GM19025 (cell line): ENCODE data around the gene QARS1.

Source experiments
- ATAC-seq: cut with Tn5 transposase; IDR thresholded peaks from one replicate; pipeline ENCODE4 v1.9.1; 2021; ENCODE audit warnings: mild to moderate bottlenecking, low read depth, moderate library complexity; ENCODE audit not compliant: unreplicated experiment

QARS1 gene

DNA sequence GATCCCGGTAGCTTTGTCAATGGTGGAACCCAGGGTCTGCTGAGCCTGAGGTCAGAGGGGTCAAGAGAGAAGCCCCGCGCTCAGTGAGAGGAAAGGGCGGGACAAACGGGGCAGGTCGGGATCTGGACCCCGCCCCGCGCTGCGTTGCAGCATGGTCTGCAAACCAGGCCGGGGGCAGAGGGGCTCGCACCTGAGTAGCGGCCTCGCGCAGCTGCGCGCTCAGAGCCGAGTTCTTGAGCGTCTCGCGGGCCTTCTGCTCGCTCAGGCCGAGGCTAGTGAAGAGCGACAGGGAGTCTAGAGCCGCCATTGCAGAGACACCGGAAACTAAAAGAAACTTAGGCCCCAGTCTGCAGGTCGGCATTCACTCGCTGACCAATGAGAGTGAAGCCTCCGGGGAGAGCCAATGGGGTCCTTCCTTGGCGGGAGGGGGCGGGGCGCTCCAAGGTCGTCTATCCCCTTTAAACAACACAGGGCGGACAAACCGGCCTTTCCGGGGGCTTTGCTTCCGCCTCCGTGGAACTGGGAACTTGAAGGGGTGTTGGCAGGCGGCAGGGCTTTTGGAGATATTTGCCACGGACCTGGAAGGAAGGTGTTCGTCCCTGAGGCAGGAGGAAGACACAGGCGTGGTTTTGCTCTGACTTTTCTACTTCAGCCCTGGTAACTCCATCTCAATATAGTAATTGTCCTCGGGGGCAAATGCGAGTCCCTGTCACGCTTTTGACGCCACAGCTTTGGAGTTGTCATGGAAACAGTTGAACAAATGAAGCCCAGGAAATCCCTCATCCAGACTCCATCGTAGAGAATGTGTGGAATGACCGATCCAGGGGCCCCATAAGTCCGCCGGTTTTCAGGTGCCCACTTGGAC, at the start of gene QARS1:
QARS1 (minus strand) TSS at position 331 of the 865 bp plus-strand sequence; CDS start at position 307, 24 bp downstream.
- ATAC-seq, result peak; percentile 95

- no peak for ATAC-seq
Observed at GRCh38 chr3:49153349-49153912, 48.9 kb upstream of the QARS1 start.

DNA sequence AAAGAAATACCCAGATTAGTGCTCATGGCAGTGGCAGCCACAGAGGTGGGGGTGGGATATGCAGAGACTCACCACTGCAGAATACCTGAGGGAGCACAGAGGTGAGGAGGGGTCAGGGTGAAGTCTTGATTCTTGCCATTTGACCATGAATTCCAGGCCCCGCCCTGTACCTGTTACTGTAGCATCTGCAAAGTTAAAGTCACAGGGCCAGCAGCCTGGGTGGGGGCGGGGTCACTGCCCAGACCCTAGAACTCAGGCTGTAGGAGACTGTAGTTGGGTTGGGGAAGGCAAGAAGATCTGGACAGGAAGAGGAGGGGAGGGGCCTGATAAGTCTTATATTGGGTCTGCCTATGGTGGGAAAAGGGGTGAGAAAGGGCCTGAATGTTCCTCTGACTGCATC, 47.1 kb upstream of the QARS1 start:
- no peak for ATAC-seq

DNA sequence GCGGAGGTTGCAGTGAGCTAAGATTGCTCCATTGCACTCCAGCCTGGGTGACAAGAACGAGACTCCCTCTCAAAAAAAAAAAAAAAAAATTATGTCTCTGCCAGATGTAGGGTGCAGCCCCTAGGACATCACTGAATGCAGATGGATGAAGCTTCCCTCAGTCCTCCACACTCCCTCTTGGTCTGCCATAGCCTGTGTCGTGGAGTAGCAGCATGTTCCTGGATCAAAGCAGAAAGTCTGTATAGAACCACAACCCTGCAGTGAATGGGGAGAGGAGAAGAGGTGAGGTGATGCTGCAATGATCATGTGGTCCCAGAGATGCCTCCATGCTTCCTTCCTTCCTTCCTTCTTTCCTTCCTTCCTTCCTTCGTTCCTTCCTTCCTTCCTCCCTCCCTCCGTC, 43.6 kb upstream of the QARS1 start:
- no peak for ATAC-seq

DNA sequence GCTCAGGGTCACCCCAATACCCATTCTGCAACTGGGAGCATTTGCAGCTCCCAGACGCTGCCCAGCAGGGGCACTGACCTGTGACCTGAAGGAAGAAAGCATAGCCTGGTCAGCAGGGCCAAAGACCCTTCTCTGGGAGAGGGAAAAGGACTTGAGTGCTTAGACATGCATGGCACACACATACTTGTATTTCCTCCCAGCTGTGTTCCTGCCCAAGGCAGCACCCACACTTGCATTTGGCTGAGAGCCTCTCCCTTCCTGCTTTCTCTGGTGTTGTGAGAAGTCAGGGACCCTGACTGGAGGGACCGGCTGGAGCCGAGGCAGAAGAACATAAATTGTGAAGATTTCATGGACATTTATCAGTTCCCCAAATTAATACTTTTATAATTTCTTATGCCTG, 35.5 kb upstream of the QARS1 start:
- no peak for ATAC-seq

DNA sequence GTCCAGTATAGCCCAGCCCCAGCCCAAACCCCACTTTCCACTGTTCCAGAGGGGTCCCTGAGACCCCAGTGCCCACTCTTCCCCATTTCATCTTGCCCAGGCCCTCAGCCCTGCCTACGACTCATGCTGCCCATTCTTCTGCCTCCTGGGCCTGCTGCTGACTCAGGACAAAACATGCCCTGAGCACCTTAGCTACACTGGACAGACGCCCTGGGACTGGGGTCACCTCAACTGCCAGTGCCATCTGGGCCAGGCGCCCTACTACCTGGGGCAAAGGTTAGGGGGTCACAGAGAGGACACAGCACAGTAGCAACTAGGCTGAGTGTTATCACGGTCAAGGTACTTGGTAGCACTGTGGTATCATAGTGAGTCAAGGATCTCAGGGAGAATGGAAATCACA, 30.9 kb upstream of the QARS1 start:
- ATAC-seq, result no peak

- no peak for ATAC-seq
Observed at GRCh38 chr3:49134471-49135265, 30.1 kb upstream of the QARS1 start.

GRCh38 chr3:49133226-49133951, 28.8 kb upstream of the QARS1 start:
- no peak for ATAC-seq

DNA sequence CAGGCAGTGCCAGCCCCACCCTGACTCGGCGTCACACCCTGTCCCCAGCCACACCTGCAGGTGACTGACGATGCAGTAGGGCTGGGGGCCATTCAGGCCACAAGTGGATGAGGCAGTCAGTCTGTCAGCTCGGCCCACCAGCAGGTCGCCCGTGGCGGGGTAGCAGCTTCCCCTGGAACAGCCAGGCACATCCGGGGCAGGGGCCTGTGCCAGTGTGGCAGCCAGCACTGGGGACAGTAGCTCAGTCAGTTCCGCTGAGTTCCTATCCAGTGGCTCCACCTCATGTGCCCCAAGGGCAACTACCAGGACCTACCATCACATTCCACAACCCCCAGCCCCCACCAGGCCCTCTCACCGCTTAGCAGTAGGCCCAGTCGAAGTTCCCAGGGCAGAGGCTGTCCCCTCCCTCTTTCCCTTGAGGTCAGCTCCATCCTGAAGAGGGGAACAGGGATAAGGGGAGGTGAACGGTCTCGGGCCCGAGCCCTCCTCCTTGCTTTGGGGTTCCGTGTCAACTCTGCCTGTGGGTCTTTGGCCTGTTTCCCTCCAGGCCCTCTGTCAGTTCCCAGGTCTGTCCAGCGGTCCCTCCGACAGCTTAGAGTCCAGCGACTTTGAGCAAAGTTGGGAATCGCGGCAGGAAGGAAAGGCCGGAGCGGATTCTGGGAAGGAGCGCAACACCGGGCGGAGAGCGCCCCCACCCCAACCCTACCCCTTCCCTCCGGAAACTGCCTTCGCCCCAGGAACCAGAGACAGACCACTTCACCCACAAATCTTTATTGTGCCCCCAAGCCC, 28.1 kb upstream of the QARS1 start, which contains the start of gene LAMB2:
LAMB2 (minus strand) TSS at position 614 of the 789 bp plus-strand sequence; CDS start at position 431, 183 bp downstream.
- ATAC-seq, result no peak

DNA sequence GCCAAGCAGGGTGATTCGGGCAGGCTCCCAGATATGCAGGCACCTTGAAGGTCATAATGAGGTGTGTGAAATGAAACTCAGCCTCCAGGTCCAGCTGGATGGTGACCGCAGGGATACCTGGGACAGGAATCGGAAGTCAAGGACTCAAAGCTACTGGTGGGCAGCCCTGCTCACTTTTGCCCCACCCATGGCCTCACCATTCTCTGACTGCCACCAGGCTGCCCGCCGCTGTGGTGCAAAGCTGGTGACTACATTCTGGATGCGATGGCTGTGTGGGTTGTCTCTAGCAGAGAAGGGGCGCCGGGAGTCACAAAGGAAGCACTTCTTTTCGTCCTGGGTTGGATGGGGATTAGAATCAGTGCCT, 27.5 kb upstream of the QARS1 start:
- ATAC-seq, result no peak

DNA sequence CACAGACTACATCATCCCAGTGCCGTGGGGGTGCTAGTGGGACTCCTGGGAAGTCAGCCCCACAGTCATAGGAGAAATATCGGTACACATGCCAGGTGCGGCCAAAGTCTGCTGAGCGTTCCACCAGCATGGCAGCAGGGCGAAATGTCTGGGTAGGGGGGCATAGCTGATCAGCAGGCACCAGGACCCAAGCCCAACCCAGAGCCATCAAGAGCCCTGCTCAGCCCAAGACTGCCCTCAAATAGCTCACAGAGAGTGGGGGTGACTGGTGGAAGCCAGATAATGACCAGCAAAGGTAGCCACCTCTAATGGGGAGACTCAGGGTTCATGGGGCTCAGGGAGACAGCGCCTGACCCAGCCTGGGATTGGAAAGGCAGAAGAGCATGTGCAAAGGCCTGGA, 27.0 kb upstream of the QARS1 start:
- no peak for ATAC-seq

- ATAC-seq, result no peak
Observed at GRCh38 chr3:49131040-49131439, 26.5 kb upstream of the QARS1 start.

DNA sequence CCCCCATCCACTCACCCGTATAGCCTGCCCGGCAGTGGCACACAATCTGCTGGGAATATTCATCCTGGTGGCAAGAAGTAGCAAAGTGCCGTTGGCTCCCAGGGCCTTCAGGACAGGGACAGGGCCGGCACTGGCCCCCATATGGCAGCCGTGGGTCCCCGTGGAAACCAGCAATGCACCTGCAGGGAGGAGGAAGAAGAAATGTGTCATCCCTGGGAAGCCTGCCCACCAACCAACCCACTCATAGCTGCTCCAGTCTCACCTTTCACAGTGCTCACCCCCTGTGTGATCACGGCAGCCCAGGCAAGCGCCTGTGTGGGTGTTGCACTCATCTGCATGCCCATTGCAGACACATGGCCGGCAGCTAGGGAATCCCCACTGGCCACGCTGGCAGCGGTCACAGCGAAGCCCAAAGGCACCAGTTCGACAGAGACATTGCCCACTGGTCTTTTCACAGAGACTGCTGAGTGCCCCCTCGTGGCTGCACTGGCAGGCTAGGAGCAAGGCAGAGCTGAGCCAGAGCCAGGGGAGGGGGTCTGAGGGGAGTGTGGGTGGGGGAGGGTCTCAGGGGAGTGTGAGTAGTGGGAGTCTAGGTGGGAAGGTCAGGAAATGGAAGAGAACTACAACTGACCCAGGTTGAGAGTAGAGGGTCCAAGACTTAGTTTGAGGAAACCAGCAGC, 20.6 kb upstream of the QARS1 start:
- no peak for ATAC-seq

DNA sequence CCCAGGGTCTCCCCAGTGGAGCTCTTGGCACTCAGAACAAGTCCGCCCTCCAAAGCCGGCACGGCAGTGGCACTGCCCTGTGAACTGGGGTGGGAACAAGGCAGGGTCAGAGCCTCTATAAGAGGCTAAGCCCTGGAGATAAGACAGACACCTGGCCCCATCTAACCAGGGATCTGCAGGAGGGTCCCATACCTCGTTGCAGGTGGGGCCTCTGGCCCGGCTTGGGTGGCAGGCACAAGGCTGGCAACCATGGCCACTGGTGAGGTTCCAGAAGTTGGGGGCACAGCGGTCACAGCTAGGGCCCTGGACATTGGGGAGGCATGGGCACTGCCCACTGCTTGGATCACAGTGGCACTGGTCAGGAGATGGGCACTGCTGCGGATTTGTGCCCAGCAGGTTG, 19.6 kb upstream of the QARS1 start:
- ATAC-seq, result no peak

- no peak for ATAC-seq
Observed at GRCh38 chr3:49123687-49124086, 19.1 kb upstream of the QARS1 start.

DNA sequence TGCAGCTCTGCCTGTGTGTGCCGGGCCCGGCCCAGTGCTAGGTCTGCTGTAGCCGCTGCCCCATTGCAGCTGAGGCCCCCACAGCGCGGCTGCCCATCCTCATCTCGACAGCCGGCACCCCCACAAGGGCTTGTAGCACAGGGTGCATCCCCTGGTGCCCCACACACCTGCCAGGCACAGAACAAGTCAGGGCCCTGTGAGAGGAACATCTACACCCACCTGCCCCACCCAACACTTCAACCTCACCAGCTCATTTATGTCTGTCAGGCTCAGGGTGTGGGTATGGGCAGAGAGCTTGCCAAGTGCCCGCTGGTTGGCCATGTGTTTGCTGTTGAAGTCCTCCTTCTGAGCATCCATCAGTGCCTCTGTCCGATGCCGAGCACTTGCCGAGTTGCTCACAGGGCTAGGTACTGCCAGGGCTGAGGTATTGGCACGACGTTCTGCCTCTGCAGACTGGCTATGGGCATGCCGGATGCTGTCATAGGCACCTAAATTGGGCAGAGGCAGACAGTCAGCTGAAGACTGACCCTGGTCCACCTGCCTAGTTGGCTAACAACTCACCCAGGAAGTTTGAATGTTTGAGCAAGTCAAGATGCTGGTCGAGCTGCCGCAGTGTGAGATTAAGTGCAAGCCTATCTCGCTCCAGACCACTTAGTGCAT, 18.5 kb upstream of the QARS1 start:
- ATAC-seq, result no peak

- no peak for ATAC-seq
Observed at GRCh38 chr3:49122451-49122850, 17.9 kb upstream of the QARS1 start.

DNA sequence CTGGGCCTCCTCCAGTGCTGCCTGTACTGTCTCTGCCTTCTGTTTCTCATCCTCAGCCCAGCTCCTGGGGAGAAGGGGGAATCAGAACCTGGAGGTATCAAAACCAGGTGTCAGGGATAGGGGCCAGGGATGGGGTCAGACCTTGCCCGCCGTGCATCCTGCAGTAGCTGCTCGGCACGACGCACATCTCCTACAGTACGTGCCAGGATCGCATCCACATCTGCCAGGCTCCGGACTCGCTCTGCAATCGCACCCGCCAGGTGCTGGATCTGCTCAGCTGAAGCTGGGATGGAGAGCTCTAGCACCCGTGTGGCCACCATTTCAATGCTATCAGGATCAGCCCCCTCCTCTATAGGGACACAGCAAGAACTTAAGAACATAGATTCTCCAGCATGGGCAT, 17.5 kb upstream of the QARS1 start:
- no peak for ATAC-seq
